CD4-positive, alpha-beta T cell treated with Interleukin-15 for 1 hour (primary cell): ENCODE results near the gene SGMS1.
A peak's percentile ranks its signal among the peaks of the same experiment; 100 is the strongest.
"Not testable (repeated sequence)": the region's sequence is repeated elsewhere in the genome, so short reads cannot be mapped to it uniquely, and the experiment has no call there.

ENCODE experiments used
- DNase-seq: peaks from one replicate; pipeline ENCODE4 v3.0.0-alpha.2; 2020

SGMS1 gene

DNA sequence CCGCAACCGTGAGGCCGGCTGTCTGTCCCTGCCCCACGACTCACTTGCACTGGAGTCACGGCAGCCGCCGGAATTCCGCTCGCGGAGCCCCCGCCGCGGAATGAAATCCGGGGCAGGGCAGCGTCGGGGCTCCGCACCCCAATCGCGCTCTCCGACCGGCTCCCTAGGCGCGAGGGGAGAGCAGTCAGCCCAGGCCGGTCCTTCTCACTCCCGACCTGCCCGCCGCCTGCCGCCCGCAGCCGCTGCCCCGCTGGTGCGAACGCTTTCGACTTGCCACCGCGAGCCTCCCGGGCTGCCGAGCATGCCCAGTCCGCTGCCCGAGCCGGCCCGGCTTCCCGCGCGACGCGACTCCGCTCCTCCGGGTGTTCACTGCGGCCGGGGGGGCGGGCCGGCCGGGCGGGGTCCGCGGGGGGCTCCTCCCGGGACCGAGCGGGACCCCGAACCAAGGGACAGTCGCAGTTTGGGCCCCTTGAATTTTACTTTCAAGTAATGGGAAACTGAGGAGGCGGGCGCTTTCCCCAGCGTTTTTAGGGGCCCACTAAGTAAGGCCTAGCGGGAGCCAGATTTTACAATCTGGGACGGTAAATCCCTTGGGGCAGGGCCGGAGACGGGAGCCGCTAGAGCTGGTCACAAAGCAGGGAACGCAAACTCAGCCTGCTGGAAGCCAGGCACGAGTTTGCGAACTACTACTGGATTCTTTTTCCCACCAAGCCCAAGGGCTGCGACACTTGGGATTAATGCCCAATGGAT, at the start of gene SGMS1:
Gene SGMS1 (minus strand): TSS at position 294 of the 750 bp plus-strand sequence. CDS start 279,842 bp downstream, outside the sequence.
- DNase-seq: peak; percentile 83

DNA sequence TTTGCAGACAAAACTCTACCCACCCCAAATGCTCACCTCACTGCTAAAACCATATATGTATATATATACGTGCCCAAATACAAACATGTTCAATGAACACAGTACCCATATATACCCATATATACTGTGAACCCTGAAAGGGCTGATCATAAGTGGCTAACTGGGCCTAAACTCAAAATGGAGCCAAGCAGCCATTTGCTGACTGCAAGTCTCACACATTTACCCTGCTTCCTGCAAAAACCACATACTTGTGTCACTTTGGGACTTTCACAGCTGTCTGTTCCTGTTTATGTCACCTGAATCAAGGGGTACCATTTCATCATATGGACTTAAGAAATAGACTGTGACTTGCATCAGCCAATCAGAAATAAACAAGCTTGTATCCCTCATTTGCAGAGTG, 48.4 kb upstream of the SGMS1 start:
- peak; percentile 40 for DNase-seq

DNA sequence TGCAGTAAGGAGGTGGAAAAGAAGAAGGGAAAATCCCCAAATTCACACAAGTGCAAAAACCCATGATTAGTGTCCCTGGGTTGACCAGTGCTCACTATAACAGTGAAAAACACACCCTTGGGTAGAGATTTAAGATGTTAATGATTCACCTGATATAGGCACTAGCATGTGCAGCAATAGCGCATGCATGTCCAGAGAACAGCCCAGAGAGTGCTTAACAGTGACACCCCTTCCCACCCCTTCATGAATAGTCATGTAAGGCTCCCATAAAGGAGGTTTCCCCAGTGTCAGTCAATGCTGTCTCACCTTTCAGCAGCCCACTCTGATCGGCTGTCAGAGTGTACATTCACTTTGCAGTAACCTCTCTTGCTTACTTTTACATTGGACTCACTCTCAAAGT, 47.9 kb upstream of the SGMS1 start:
- DNase-seq: not testable (repeated sequence)

DNA sequence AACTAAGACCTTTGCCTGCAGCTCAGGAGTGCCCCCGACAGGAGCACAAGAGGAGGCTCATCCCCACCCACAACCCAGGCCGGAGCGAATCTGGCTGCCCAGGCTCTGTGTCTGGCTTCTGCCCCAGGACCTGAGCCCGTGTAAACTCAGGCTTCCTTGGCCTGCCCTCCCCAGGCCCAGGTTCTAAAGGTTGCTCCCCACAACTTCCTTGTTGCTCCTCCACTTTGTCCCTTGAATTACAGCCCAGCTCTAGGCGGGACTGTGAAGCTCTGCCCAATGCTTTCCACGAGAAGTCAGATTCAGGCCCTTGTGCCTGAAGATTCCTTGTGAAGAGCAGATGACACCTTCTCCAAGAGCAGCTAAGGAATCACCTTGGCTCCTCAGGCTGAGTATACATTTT, 46.2 kb upstream of the SGMS1 start:
- DNase-seq: not testable (repeated sequence)

DNA sequence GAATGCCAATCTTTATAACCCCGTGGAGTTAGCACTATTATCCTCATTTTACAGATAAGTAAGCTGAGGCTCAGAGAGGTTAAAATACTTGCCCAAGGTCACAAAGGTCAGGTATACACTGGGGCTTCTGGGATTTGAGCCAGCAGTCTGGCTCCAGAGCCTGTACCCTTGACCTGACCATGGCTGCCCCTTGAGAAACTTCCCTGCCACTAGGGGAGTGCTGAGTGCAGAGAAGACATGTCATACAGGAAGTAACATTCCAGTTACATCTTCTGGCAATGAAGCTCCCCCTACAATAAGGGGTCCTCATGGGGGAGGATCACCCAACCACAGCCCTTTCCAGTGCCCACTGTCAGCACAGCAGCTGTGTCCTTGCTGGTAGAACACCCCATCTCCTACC, 43.6 kb upstream of the SGMS1 start:
- not testable (repeated sequence) for DNase-seq

DNA sequence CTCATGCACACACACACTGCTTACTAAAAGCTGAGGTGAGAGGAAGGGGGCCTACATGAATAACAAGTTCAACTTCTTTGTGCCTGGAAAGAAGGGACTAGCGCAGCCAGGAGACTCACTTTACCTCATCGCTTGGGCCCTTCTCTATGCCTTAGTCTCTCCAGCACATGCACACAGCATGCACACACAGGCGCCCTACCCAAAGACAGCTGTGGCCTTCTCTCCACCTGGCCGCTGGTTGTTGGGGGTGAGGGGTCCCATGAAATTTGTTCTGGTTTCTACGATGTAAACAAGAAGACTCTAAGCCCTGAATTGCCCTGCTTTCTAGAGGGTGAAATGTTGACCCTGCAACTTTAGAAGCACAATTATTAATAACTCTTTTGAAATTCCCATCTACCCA, 38.7 kb upstream of the SGMS1 start:
- DNase-seq: not testable (repeated sequence)

DNA sequence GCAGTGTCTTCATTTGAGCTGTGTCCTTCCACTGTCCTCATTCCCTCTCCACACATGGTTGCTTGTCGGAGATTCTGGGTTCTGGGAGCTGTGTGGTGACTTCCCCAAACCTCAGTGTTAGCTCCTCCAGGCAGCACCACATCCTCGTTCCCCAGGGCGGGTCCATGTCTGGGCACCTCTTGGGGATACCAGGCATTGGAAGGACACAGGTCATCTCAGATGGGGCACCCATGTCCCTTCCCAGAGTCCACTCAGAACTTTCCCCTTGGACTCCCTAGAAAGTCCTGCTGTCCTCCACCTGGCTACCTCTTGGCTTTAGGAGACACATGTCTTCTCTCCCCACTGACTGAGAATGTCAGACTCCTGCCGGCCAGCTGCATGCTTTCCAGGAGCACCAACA, 37.8 kb upstream of the SGMS1 start:
- DNase-seq: not testable (repeated sequence)

DNA sequence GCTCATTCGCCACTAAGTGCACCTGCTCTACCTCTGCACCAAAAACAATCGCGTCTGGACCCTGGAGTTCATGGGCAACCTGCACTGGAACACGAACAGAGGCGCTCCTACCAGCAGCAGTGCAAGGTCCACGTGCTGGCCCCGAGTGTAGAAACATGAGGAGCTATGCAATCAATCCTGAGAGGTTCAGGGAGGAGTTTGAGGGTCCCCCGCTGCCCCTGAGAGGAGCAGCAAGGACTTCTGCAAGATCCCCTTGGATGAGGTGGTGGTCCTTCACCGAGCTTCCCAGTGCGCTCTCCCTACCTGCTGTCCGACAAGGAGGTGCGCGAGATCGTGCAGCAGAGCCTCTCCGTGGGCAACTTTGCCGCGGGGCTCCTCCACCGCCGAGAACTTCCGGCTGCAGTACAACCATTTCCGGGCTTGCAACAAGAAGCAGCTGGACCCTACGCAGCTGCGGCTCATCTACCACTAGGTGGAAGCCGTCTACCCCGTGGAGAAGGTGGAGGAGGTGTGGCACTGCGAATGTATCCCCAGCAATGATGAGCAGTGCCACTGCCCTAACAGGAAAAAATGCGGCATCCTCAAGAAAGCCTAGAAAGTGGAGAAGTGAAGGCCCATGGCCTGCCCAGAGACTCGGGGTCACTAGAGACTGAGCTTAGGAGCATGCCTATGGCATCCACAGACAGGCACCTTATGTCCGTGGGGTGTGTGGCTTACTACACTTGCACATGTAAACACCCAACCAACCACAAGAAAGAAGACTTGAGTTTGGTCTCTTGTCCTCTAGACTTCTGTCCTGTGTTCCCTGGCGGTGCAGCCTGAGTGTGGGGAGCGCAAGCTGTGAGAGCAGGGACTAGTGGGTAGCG, 36.3 kb upstream of the SGMS1 start:
- DNase-seq: not testable (repeated sequence)

DNA sequence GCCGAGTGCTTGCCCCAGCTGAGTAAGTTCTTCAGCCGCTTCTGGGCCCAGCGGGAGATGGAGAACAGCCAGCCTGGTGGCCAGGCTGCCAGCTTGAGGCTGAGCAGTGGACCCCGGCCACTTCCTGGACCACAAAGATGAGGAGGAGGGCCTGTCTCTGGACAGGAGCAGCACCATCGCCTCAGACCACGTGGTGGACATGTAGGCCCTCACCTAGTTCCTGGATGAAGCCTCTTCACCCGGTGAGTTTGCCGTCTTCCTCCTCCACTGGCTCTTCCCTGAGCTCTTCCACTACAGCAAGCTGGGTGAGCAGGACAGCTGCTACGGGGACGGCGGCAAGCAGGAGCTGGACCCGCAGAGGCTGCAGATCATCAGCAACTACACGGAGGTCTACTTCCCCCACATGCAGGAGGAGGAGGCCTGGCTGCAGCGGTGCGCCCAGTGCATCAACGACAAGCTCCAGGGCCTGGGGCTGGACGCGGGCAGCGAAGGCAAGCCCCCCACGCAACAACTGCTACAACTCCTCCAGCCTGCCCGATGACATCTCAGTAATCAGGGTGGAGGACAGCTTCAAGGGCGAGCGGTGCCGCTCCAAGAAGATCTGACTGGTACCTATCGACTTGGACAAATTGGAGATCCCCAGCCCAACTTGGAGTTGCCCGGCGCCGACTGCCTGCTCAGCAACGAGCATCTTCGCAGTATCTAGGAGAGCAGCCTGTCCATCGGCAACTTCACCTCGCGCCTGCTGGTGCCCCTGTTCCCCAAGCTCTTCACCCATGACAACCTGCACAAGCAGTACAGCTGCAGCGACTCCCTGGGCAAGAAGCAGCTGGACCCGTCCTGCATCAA, 35.5 kb upstream of the SGMS1 start:
- not testable (repeated sequence) for DNase-seq

DNA sequence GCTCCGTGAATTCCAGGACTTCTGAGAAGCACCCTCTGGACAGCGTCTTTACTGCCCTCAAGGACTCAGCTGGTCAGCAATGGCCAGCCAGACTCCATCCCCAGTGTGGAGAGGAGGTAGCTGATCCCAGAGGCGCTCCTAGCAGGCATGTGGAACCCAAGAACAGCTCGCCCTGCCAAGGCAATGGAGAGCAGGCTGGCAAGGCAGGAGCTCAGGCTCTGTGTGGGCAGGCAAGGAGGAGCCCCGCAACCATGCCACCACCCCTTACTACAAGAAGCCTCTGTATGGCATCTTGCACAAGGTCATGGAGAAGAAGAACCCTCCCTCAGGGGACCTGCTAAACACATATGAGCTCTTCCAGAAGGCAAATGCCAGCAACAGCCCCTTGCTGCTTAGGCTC, 34.4 kb upstream of the SGMS1 start:
- DNase-seq: no peak

DNA sequence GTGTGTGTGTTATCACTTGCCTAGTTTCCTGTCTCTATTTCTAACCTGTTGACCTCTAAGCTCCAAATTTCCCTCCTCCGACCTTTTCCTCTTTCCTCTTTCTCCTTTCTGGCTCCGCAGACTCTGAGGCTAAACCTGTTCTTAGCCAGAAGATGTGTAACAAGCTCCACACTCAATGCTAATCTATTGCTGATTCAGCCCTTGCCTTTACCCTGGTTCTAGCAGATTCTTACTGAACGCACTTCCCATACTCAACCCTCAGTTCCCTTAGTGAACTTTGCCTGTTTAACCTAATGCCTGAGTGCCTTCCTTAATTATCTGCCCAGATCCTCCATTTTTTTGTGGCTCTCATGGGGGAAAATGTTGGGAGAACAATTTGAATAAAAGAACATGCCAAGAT, 30.0 kb upstream of the SGMS1 start:
- DNase-seq: no peak

DNA sequence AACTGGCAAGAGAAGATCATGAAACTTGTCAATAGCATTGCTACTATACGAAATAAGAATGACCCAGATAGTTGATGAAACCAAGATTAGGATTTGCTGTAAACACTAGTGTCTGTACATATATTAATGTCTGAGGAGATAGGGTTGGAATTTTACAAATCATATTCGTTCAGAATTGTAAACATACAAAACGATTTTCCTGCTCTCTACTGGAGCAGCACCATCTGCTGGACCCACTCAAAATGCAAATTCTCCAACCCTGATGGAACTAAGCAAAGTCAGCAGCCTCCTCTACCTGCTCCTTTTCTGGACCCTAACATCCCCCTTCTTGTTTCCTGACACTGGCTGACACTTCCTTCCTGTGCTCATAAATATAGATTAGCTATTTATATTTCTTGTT, 29.4 kb upstream of the SGMS1 start:
- DNase-seq: no peak

DNA sequence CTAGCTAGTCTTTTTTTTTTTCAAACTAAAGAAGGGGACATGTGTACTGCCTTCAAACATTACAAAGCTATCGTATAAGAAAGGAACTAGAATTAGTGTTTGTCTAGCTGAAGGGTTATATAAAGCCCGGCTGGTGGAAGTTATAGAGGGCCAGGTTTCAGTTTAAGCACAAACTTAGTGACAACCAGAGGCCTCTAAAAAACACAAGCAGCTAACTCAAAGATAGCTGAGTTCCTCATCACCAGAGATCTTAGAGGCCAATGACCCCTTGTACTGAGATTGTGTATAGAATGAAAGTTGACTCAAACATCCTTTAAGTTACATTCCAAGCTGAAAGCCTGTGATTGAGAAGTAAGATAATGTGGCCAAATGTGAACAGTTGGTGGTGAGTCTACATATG, 28.1 kb upstream of the SGMS1 start:
- no peak for DNase-seq

DNA sequence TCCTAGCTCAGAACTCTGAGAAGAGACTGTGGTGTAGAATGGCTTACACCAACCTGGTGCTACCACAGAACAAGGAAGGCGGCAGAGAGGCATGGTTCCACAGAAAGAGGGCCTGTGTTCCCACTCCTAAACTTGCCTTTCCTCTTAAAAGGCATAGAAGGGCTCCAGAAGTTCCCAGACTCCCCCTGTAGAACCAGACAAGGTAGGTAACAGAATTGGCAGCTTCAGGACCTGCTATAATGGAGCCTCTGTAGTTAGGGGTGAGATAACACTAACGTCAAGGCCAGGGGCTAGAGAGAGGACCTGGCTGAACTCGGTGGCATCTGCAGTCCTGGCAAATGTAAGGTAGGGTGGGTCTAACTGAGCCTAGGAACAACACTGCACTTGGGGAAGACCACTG, 26.7 kb upstream of the SGMS1 start:
- no peak for DNase-seq

DNA sequence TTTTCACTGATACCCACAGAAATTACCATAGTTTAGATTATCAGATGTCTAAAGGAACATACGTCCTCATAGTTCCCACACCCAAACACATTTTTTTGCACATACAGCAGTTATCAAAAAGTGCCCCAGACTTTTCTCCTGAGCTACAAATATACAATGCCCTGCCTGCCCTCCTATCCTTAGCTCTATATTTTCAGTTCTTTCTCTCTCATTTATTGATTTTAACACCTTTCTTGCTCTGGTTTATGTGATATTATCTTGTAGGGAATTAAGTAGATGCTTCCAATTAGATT, 25.1 kb upstream of the SGMS1 start:
- no peak for DNase-seq

DNA sequence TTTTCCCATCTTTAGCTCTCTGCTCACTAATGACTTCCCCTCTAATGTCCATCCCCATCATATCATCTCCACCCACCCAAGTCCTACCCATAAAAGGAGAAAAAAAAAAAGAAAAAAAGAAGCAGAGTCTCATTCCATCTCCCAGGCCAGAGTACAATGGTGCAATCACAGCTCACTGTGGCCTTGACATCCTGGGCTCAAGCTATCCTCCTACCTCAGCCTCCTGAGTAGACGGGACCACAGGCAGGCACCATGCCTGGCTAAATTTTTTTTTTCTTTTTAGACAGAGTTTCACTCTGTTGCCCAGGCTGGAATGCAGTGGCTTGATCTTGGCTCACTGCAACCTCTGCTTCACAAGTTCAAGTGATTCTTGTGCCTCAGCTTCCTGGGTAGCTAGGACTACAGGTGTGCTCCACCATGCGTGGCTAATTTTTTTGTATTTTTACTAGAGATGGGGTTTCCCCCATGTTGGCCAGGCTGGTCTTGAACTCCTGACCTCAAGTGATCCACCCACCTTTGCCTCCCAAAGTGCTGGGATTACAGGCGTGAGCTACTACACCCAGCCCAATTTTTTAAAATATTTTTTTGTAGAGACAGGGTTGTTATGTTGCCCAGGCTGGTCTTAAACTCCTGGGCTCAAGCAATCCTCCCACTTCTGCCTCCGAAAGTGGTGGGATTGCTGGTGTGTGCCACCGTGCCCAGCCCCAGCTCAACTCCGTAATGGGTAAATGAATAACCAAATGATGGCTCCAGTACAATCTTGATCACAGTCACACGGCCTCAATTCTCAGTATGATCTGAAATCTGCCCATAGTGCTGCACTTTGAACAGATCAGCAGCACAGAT, 24.6 kb upstream of the SGMS1 start:
- DNase-seq: no peak

DNA sequence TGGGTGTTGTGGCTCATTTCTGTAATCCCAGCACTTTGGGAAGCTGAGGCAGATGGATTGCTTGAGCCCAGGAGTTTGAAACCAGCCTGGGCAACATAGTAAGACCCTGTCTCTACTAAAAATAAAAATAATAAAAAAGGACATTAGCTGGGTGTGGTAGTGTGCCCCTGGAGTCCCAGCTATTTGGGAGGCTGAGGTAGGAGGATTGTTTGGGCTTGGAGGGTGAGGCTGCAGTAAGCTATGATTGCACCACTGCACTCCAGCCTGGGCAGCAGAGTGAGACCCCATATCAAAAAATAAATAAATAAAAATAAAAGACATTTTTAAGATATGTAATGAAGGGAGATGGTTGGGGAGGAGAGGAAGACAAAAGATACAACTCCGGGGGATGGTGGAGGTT, 23.6 kb upstream of the SGMS1 start:
- not testable (repeated sequence) for DNase-seq

DNA sequence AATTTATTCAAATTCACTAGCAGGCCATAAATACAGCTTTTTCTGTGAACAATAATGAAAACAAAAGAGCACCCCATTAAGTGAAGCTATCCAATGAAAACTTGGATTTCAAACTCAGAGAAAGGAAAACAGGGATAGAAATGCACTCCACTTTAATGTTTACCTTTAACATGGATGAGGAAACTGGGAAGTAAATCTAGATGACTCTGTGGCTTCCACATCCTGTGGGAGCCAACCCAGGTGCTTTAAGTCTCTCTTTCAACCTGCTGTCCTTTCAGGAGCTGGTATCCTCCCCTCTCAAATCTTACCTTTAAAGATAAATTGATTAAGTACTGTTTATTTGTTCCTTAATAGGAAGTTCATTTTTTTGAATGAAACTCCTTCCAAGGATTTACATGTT, 21.5 kb upstream of the SGMS1 start:
- no peak for DNase-seq

DNA sequence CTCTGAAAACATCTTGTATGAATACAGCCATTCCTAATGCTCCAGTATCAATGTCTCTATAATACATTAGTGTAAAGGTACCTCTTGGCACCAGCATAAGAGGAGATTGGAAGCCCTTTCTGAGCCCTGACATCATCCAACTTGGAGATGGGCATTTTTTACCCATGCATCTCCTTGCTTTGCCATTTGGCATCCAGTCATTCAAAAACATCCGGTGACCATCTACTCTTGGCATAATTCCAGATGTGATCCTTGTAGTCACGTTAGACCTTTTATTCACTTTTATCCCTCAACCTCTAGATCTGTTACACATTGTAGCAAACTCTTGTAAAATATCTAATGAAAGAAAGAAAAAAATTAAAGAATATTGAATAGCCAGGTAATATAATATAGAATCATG, 17.9 kb upstream of the SGMS1 start:
- DNase-seq: no peak

DNA sequence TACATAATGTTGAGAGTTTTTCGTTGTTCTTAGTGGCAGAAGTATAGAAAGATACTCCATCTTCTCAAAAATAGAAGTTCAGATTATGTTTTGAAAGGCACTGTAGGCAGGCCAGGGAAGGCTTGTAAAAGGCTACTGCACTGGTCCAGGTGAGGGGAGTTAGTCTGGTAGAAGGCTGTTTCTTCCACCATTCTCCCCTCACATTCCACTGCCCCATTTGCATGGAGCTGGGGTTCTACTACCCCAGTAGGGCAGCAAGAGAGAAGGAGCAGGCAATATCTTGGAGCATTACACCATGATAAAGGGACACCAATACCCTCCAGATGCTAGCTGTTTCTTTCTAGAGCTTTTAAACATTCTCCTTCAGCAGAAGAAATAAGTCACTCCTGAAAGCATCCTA, 16.5 kb upstream of the SGMS1 start:
- DNase-seq: no peak

DNA sequence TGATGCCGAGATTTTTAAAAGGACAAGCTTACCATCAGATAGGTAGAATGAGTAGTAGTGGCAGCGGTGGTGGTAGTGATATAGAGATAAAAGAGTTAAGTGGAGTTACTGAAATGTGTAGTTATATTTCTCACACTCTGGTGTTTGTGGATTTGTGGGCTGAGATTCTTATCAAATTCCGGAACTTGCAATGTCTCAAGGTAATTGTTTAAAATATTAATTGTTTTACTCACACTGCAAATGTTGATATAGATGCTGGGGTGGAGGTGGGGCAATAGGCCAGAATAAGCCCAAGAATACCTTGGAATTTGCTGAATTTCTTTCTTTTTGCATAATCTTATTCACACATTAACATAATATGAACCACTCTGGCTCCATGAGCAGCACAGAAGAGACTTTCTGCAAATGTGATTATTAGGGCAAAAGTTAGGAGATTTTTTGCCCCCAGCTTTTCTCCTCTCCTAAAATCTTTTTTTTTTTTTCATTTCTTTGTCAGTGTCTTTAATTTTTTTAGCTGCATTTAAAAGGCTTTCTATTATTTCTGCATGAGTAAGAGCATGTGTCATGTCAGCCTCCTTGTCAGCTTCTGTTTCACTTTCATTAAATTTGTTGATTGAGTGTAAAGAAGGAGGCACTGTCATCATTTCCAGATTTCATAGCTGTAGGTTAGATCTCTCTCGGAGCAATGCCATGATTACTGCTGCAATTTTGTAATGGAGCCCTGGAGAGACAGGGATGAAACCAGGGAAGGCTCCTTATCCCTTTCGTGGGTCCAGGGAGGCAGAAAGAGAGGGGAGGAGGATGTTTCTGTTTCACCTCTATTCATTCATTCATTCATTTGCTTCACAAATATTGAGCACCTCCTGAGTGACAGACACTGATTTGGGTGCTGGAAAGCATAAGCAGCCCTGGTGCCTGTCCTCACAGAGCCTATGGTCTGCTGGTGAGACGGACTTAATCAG, 13.1 kb upstream of the SGMS1 start:
- DNase-seq: no peak
